T-helper 2 cell treated with Interferon-gamma antibody and Interleukin-4, amounts not matched to agents 100 ng/mL and 5 ng/mL, for 36 hours (primary cell): ENCODE measurements around the gene ZYG11A. TPM values are rescaled to one million over a fixed set of nuclear protein-coding genes. Genes with fewer than 3 reads are reported as not detected.

Source experiments
- intact Hi-C: fragments of 100-400 bp; cut with micrococcal nuclease; formaldehyde crosslinking; loops from one replicate; pipeline ENCODE4 v1.15.1; 2023
- total RNA-seq: library from RNA; stranded (reverse); gene quantifications from 2 replicates; pipeline ENCODE4 v1.2.3, GENCODE V29; 2022

Gene ZYG11A
- total RNA-seq, 1 donor from 2014 or later, result 0.57 TPM

GRCh38 chr1:52917156-52917555 is 74.6 kb downstream of the ZYG11A start:
- intact Hi-C loops, result no loop called here

GRCh38 chr1:52917581-52917980 is 75.0 kb downstream of the ZYG11A start:
- intact Hi-C loops, result no loop called here

GRCh38 chr1:52918201-52918600 is 75.6 kb downstream of the ZYG11A start:
- intact Hi-C loops, result no loop called here

- intact Hi-C loops, result no loop called here
These were observed 76.6 kb downstream of the ZYG11A start for GRCh38 chr1:52919051-52919722.

- intact Hi-C loops, result loop anchor here (10.0 kb wide), 1 partner anchor 515 kb away; the partner anchor contains the start of genes ORC1 and PRPF38A
These were observed 77.3 kb downstream of the ZYG11A start for GRCh38 chr1:52919723-52920483.

- intact Hi-C loops, result loop anchor here (10.0 kb wide), 1 partner anchor 516 kb away; the partner anchor contains the start of genes ORC1 and PRPF38A
These were observed 78.3 kb downstream of the ZYG11A start for GRCh38 chr1:52920791-52921291.

GRCh38 chr1:52925571-52926005 is 83.0 kb downstream of the ZYG11A start:
- intact Hi-C loops, result loop anchor here (2.0 to 10.0 kb wide), 4 partner anchors 83 to 521 kb away; partner anchors contain the start of genes COA7, ORC1, PRPF38A and ZYG11A

GRCh38 chr1:52926864-52927211 is 84.3 kb downstream of the ZYG11A start:
- intact Hi-C loops, result loop anchor here (2.0 to 10.0 kb wide), 4 partner anchors 84 to 522 kb away; partner anchors contain the start of genes COA7, ORC1, PRPF38A and ZYG11A

- intact Hi-C loops, result loop anchor here (2.0 to 10.0 kb wide), 4 partner anchors 85 to 523 kb away; partner anchors contain the start of genes COA7, ORC1, PRPF38A and ZYG11A
These were observed 84.9 kb downstream of the ZYG11A start, which contains the start of gene SCP2 for GRCh38 chr1:52927212-52928014. SCP2 (plus strand) TSS chr1:52927276; CDS start chr1:52927397, 121 bp downstream.

GRCh38 chr1:52928015-52928404 is 85.5 kb downstream of the ZYG11A start:
- intact Hi-C loops, result loop anchor here (5.0 to 10.0 kb wide), 2 partner anchors 89 to 523 kb away; partner anchors contain the start of genes ORC1 and PRPF38A

- intact Hi-C loops, result loop anchor here (5.0 to 10.0 kb wide), 2 partner anchors 88 to 524 kb away; partner anchors contain the start of genes ORC1 and PRPF38A
These were observed 86.5 kb downstream of the ZYG11A start for GRCh38 chr1:52929019-52929418.

GRCh38 chr1:52937433-52938182 is 95.0 kb downstream of the ZYG11A start:
- intact Hi-C loops, result no loop called here

GRCh38 chr1:52938183-52938451 is 95.6 kb downstream of the ZYG11A start:
- intact Hi-C loops, result no loop called here

GRCh38 chr1:52943876-52944416 is 101.4 kb downstream of the ZYG11A start:
- intact Hi-C loops, result no loop called here

- intact Hi-C loops, result no loop called here
These were observed 102.0 kb downstream of the ZYG11A start for GRCh38 chr1:52944566-52944965.

Other genes starting within 250 kb of the ZYG11A start
- 23.0 and 26.7 TPM in 2 replicates for gene GPX7, start 240.4 kb upstream of the ZYG11A start, total RNA-seq
- 6.1 and 8.4 TPM in 2 replicates for gene SHISAL2A, start 209.6 kb upstream of the ZYG11A start, total RNA-seq
- 18.5 and 19.4 TPM in 2 replicates for gene COA7, start 144.4 kb upstream of the ZYG11A start, total RNA-seq
- gene ZYG11B, start 116.3 kb upstream of the ZYG11A start, total RNA-seq, result 13.3 and 13.6 TPM in 2 replicates
- gene ECHDC2, start 79.0 kb downstream of the ZYG11A start, total RNA-seq, result 66.4 and 74.1 TPM in 2 replicates
- 82.5 and 95.6 TPM in 2 replicates for gene SCP2, start 84.5 kb downstream of the ZYG11A start, total RNA-seq
- gene PODN, start 219.5 kb downstream of the ZYG11A start, total RNA-seq, result not detected in 2 replicates